K562 (cell line): ENCODE data around the gene BHLHE40. TPM values are rescaled to one million over a fixed set of nuclear protein-coding genes. Genes with fewer than 3 reads are reported as not detected.

Experiments
- ARID1B ChIP-seq: fragments of 450-650 bp; IDR thresholded peaks from 2 replicates; pipeline ENCODE4 v1.6.1; 2016; ENCODE audit warnings: antibody characterized with exemption, mild to moderate bottlenecking, inconsistent platforms
- CREB3 ChIP-seq: fragments of 450-650 bp; conservative IDR thresholded peaks from 2 replicates; pipeline ENCODE4 v1.6.1; 2016; ENCODE audit warnings: missing genetic modification characterization, low read depth, mild to moderate bottlenecking, missing compliant biosample characterization, moderate library complexity
- GATAD2A ChIP-seq: fragments of 450-650 bp; IDR thresholded peaks from 2 replicates; pipeline ENCODE4 v1.6.1; 2017
- HBP1 ChIP-seq: fragments of 450-650 bp; formaldehyde crosslinking; IDR thresholded peaks from 2 replicates; pipeline ENCODE4 v1.4.0; 2022; ENCODE audit warnings: missing genetic modification characterization
- HMBOX1 ChIP-seq: sonication (generic); IDR thresholded peaks from 2 replicates; pipeline ENCODE4 v1.6.1; 2016
- IRF9 ChIP-seq: fragments of 450-650 bp; IDR thresholded peaks from 2 replicates; pipeline ENCODE4 v1.6.1; 2016; ENCODE audit warnings: missing biosample characterization, missing genetic modification characterization
- KAT2B ChIP-seq: IDR thresholded peaks from one replicate; pipeline ENCODE4 v1.6.1; 2012; ENCODE audit warnings: low read depth, mild to moderate bottlenecking, control low read depth, inconsistent platforms, low read length, moderate library complexity
- MLLT1 ChIP-seq, 2 experiments: fragments of 450-650 bp; IDR thresholded peaks; 2 replicates each; pipeline ENCODE4 v1.6.1; 2016
- NR2C1 ChIP-seq, 2 experiments: fragments of 450-650 bp; IDR thresholded peaks; 2 replicates each; pipeline ENCODE4 v1.6.1; 2017; ENCODE audit warnings: mild to moderate bottlenecking in 2 of 2, antibody characterized with exemption in 1 of 2, inconsistent platforms in 1 of 2, missing compliant biosample characterization in 1 of 2, missing genetic modification characterization in 1 of 2
- STAT6 ChIP-seq: sonication (generic); formaldehyde crosslinking; IDR thresholded peaks from 2 replicates; pipeline ENCODE4 v1.8.1; 2023; ENCODE audit warnings: mild to moderate bottlenecking, missing genetic modification reagents
- ZFPM2 ChIP-seq: fragments of 250-450 bp; sonication (Bioruptor Pico); IDR thresholded peaks from 2 replicates; pipeline ENCODE4 v1.5.1; 2022; ENCODE audit warnings: mild to moderate bottlenecking
- ZNF134 ChIP-seq: fragments of 250-450 bp; sonication (Bioruptor Pico); conservative IDR thresholded peaks from 2 replicates; pipeline ENCODE4 v1.4.0; 2020
- polyA plus RNA-seq, 8 experiments: library from polyadenylated mRNA; depleted of rRNA in 4 of 8; stranded (reverse) in 5 of 8; unstranded in 3 of 8; fragments of >200 nt; fragmentation: Nextera tagmentation in 2 of 8; fragmentation: Illumina TruSeq in 1 of 8; extraction: Ambion mirVana in 2 of 8; extraction: Trizol in 1 of 8; gene quantifications; 2 replicates each; pipeline versions ENCODE4 v1.2.1 to v1.2.3, GENCODE V29; 2011 to 2014; ENCODE audit warnings: inconsistent platforms in 1 of 8, missing spikeins in 1 of 8
- total RNA-seq, 7 experiments: library from RNA; depleted of rRNA in 6 of 7; stranded (reverse); fragments of >200 nt in 6 of 7; fragmentation: Illumina TruSeq in 2 of 7; extraction: Trizol in 2 of 7; gene quantifications; 2 replicates each; pipeline versions ENCODE4 v1.2.1 to v1.2.3, GENCODE V29; 2011 to 2021; ENCODE audit warnings: low replicate concordance in 1 of 7

Gene BHLHE40
- total and polyA plus RNA-seq, 9 of the 15 experiments (the other 6 are each of a cell fraction or from before 2014, with no cell fraction given), result 12.0 to 83.9 (median 31.4) TPM

- peak; percentile 58; the same call in 1 of the 2 replicates for TF ChIP-seq CREB3 (tag)
- peak; percentile 78 to 89; a peak in 3 of 4 replicates for TF ChIP-seq MLLT1 (IDR thresholded peaks at IDR 0.05)
- no peak for TF ChIP-seq KAT2B
- TF ChIP-seq NR2C1 (IDR thresholded peaks at IDR 0.05), result no peak
- TF ChIP-seq NR2C1 (tag; IDR thresholded peaks at IDR 0.05), result peak; percentile 47; the same call in 1 of the 2 replicates
- TF ChIP-seq IRF9 (tag), result no peak
- TF ChIP-seq ZFPM2, result no peak; the same call in 1 of the 2 replicates
- TF ChIP-seq ZNF134, result 0 out of 2 replicates have a peak, but pooled peaks have one; percentile 9
- TF ChIP-seq GATAD2A, result peak; percentile 99
- peak; percentile 61; the same call in 1 of the 2 replicates for TF ChIP-seq HMBOX1
- no peak for TF ChIP-seq STAT6
- TF ChIP-seq ARID1B, result no peak
- no peak for TF ChIP-seq HBP1 (CRISPR knock-in tag)
Measured at GRCh38 chr3:4986782-4987537, 7.7 kb downstream of the BHLHE40 start (continued).
